Neuronal stem cell (in vitro differentiated cells): Measurements from ENCODE around the gene MID1IP1.
A peak's percentile ranks its signal among the peaks of the same experiment; 100 is the strongest.

Source experiments
- DNase-seq: peaks from one replicate; pipeline ENCODE4 v3.0.0-alpha.2; 2013; ENCODE audit warnings: low spot score
- H2AFZ ChIP-seq: one replicate; pipeline ENCODE4 v1.6.1; 2013; ENCODE audit warnings: mild to moderate bottlenecking, low read length, inconsistent platforms
- H2AK5ac ChIP-seq: 2 replicates; pipeline ENCODE4 v1.6.1; 2013; ENCODE audit warnings: low read depth, mild to moderate bottlenecking, inconsistent platforms, low read length, moderate library complexity, mixed read lengths
- H2BK120ac ChIP-seq: 2 replicates; pipeline ENCODE4 v1.6.1; 2013; ENCODE audit warnings: low read depth, mild to moderate bottlenecking, inconsistent platforms, low read length, moderate library complexity, mixed read lengths
- H2BK12ac ChIP-seq: one replicate; pipeline ENCODE4 v1.6.1; 2013; ENCODE audit warnings: low read length, inconsistent platforms
- H2BK15ac ChIP-seq: 2 replicates; pipeline ENCODE4 v1.6.1; 2013; ENCODE audit warnings: mild to moderate bottlenecking, low read length, inconsistent platforms, mixed read lengths
- H2BK5ac ChIP-seq: one replicate; pipeline ENCODE4 v1.6.1; 2013; ENCODE audit warnings: inconsistent platforms, mild to moderate bottlenecking, low read length, moderate library complexity
- H3K14ac ChIP-seq: one replicate; pipeline ENCODE4 v1.6.1; 2013; ENCODE audit warnings: low read length, inconsistent platforms
- H3K18ac ChIP-seq: 2 replicates; pipeline ENCODE4 v1.6.1; 2013; ENCODE audit warnings: low read length, inconsistent platforms
- H3K23ac ChIP-seq: 2 replicates; pipeline ENCODE4 v1.6.1; 2013; ENCODE audit warnings: low read depth, mild to moderate bottlenecking, mixed read lengths, low read length, inconsistent platforms; ENCODE audit not compliant: poor library complexity
- H3K27ac ChIP-seq: replicated peaks from 3 replicates; pipeline ENCODE4 v1.5.1; 2013; ENCODE audit warnings: low read length, inconsistent platforms
- H3K27me3 ChIP-seq, 3 experiments: 2 replicates each; pipeline ENCODE4 v1.6.1; 2013; ENCODE audit warnings: low read length in 3 of 3, mild to moderate bottlenecking in 2 of 3, inconsistent platforms in 1 of 3, low read depth in 1 of 3, mixed read lengths in 1 of 3, moderate library complexity in 1 of 3; ENCODE audit not compliant: control insufficient read depth in 3 of 3, insufficient read depth in 3 of 3
- H3K36me3 ChIP-seq, 2 donors: replicated peaks in 1 of 2; 2 replicates each; pipeline ENCODE4 v1.6.1; 2013; ENCODE audit warnings: low read length in 2 of 2; ENCODE audit not compliant: control insufficient read depth in 2 of 2, insufficient read depth in 2 of 2
- H3K4ac ChIP-seq: 2 replicates; pipeline ENCODE4 v1.6.1; 2013; ENCODE audit warnings: inconsistent platforms, mild to moderate bottlenecking, low read length, moderate library complexity
- H3K4me1 ChIP-seq, 2 donors: 1 replicate in 1 of 2; 2 replicates in 1 of 2; pipeline ENCODE4 v1.6.1; 2013; ENCODE audit warnings: low read length in 2 of 2, low read depth in 1 of 2; ENCODE audit not compliant: control insufficient read depth in 2 of 2, insufficient read depth in 1 of 2
- H3K4me2 ChIP-seq: one replicate; pipeline ENCODE4 v1.6.1; 2013; ENCODE audit warnings: mild to moderate bottlenecking, low read length, inconsistent platforms; ENCODE audit not compliant: insufficient read depth, poor library complexity, severe bottlenecking
- H3K4me3 ChIP-seq, 2 donors: 2 replicates each; pipeline ENCODE4 v1.5.1; 2013; ENCODE audit warnings: low read length in 2 of 2, mild to moderate bottlenecking in 2 of 2, inconsistent platforms in 1 of 2, moderate library complexity in 1 of 2
- H3K79me1 ChIP-seq: one replicate; pipeline ENCODE4 v1.6.1; 2013; ENCODE audit warnings: low read depth, mild to moderate bottlenecking, inconsistent platforms, low read length, moderate library complexity
- H3K9ac ChIP-seq: one replicate; pipeline ENCODE4 v1.6.1; 2013; ENCODE audit warnings: mild to moderate bottlenecking, low read depth, low read length, inconsistent platforms; ENCODE audit not compliant: poor library complexity
- H3K9me3 ChIP-seq, 2 donors: replicated peaks in 1 of 2; 2 replicates each; pipeline versions ENCODE3 to v1.6.1; 2013; ENCODE audit warnings: low read length in 2 of 2, mild to moderate bottlenecking in 2 of 2, inconsistent platforms in 1 of 2, low read depth in 1 of 2, mixed read lengths in 1 of 2, moderate library complexity in 1 of 2; ENCODE audit not compliant: control insufficient read depth in 2 of 2, insufficient read depth in 1 of 2
- H4K8ac ChIP-seq: one replicate; pipeline ENCODE4 v1.6.1; 2013; ENCODE audit warnings: low read depth, mild to moderate bottlenecking, inconsistent platforms, low read length, moderate library complexity
- H4K91ac ChIP-seq: one replicate; pipeline ENCODE4 v1.6.1; 2013; ENCODE audit warnings: low read length, low read depth, mild to moderate bottlenecking, inconsistent platforms; ENCODE audit not compliant: poor library complexity
- WGBS, 2 donors: extraction: QIAGEN DNeasy Blood & Tissue Kit; methylation state at CpG; one replicate each; pipeline ENCODE4 v1.1.7; 2013; ENCODE audit warnings: missing lambda C conversion rate in 2 of 2, mixed read lengths in 1 of 2; ENCODE audit not compliant: insufficient read length in 2 of 2, insufficient replicate concordance in 1 of 2; ENCODE audit errors: extremely low coverage in 2 of 2; 5-methylcytosine and 5-hydroxymethylcytosine counted together

Gene MID1IP1

GRCh38 chrX:38803588-38804431 is 2.6 kb downstream of the MID1IP1 start:
- Histone ChIP-seq H3K4me2 (peak overlapping the region; percentile 69), H2BK12ac (peak overlapping the region; percentile 58), H2AFZ (peak overlapping the region; percentile 35), H2BK120ac (no peak overlapping the region), H2BK5ac (no peak overlapping the region), H2AK5ac (peak overlapping the region; percentile 70), H3K18ac (peak overlapping the region; percentile 94), H3K4me3 (peak overlapping the region; percentile 53 to 87), H4K91ac (no peak overlapping the region), H3K23ac (peak overlapping the region; percentile 100), H3K4me1 (peaks cover 2 to 3% of the 10 kb centered on the region in 2 donors), H3K9me3 (no peaks in the 10 kb centered on the region), H3K4ac (no peak overlapping the region), H3K27me3 (no peaks in the 10 kb centered on the region), H4K8ac (no peak overlapping the region), H2BK15ac (no peak overlapping the region), H3K14ac (peak overlapping the region; percentile 82), H3K79me1 (peaks cover 8% of the 10 kb centered on the region), H3K36me3 (peaks cover 0 to 13% of the 10 kb centered on the region in 2 donors), H3K27ac (peak overlapping the region; percentile 73), H3K9ac (peak overlapping the region; percentile 92)
- WGBS, 2 donors = no CpG with 5 or more reads among the region's 64 CpGs
- DNase-seq = peak; percentile 70

GRCh38 chrX:38804432-38804681 is 3.1 kb downstream of the MID1IP1 start:
- Histone ChIP-seq H3K36me3 (peaks cover 0 to 13% of the 10 kb centered on the region in 2 donors), H3K4me3 (peak overlapping the region; percentile 53 to 87), H2AFZ (no peak overlapping the region), H4K91ac (no peak overlapping the region), H3K4ac (no peak overlapping the region), H3K14ac (peak overlapping the region; percentile 82), H3K27ac (peak overlapping the region; percentile 73), H3K4me1 (peaks cover 2 to 3% of the 10 kb centered on the region in 2 donors), H4K8ac (no peak overlapping the region), H2BK15ac (no peak overlapping the region), H3K79me1 (peaks cover 8% of the 10 kb centered on the region), H2BK120ac (no peak overlapping the region), H2BK5ac (no peak overlapping the region), H2AK5ac (peak overlapping the region; percentile 70), H3K18ac (peak overlapping the region; percentile 94), H2BK12ac (peak overlapping the region; percentile 58), H3K27me3 (no peaks in the 10 kb centered on the region), H3K9me3 (no peaks in the 10 kb centered on the region), H3K23ac (peak overlapping the region; percentile 100), H3K9ac (peak overlapping the region; percentile 92), H3K4me2 (peak overlapping the region; percentile 69)
- no peak for DNase-seq
- WGBS, 2 donors = no CpG with 5 or more reads among the region's 19 CpGs

- H3K27ac ChIP-seq = no peak overlapping the region
- peak; percentile 15 for DNase-seq
Observed at GRCh38 chrX:38804682-38805431, 3.6 kb downstream of the MID1IP1 start.

More at GRCh38 chrX:38804682-38805431, 3.6 kb downstream of the MID1IP1 start:
- no peak overlapping the region for H2AFZ ChIP-seq
- WGBS, 2 donors = no CpG with 5 or more reads among the region's 66 CpGs
- peak overlapping the region; percentile 73 for H2BK12ac ChIP-seq
- peak overlapping the region; percentile 94 for H3K18ac ChIP-seq
- H4K91ac ChIP-seq = no peak overlapping the region
- peak overlapping the region; percentile 53 to 87 for H3K4me3 ChIP-seq
- H3K9ac ChIP-seq = peak overlapping the region; percentile 92
- H3K4me2 ChIP-seq = peak overlapping the region; percentile 69
- no peaks in the 10 kb centered on the region for H3K9me3 ChIP-seq
- H2AK5ac ChIP-seq = peak overlapping the region; percentile 70
- no peak overlapping the region for H2BK15ac ChIP-seq
- no peak overlapping the region for H3K4ac ChIP-seq
- no peak overlapping the region for H2BK5ac ChIP-seq
- H4K8ac ChIP-seq = no peak overlapping the region
- peaks cover 2 to 3% of the 10 kb centered on the region in 2 donors for H3K4me1 ChIP-seq
- H3K27me3 ChIP-seq = no peaks in the 10 kb centered on the region
- no peak overlapping the region for H2BK120ac ChIP-seq
- peak overlapping the region; percentile 82 for H3K14ac ChIP-seq
- peak overlapping the region; percentile 100 for H3K23ac ChIP-seq
- peaks cover 0 to 13% of the 10 kb centered on the region in 2 donors for H3K36me3 ChIP-seq
- H3K79me1 ChIP-seq = peaks cover 8% of the 10 kb centered on the region
